Calu3 (cell line): Measurements from ENCODE around the gene ASXL1. TPM values are rescaled to one million over a fixed set of nuclear protein-coding genes. Genes with fewer than 3 reads are reported as not detected.

Experiments used
- Bru-seq: library from RNA; stranded (reverse); fragments of 400-500 nt; gene quantifications from one replicate; lab custom pipeline; 2021; lab: Mats Ljungman, UMichigan
- BruChase-seq, 2 experiments: library from RNA; stranded (reverse); fragments of 400-500 nt; gene quantifications; one replicate each; lab custom pipeline; 2021; lab: Mats Ljungman, UMichigan
- BruUV-seq: library from RNA; stranded (reverse); fragments of 400-500 nt; replicated peaks from 2 replicates; lab custom pipeline; 2021; lab: Mats Ljungman, UMichigan
- CTCF ChIA-PET: fragments of 300-600 bp; sonication (Branson Sonifier 250); formaldehyde crosslinking; loops from one replicate; lab custom pipeline; 2022; ENCODE audit warnings: antibody characterized with exemption; lab: Charles Lee
- DNase-seq: peaks from one replicate; pipeline ENCODE4 v3.0.0; 2022
- H3K27ac Mint-ChIP-seq: one replicate; pipeline ENCODE4 v1.8.0; 2022; ENCODE audit warnings: mixed read lengths; ENCODE audit not compliant: unreplicated experiment
- H3K27me3 Mint-ChIP-seq: one replicate; pipeline ENCODE4 v1.8.0; 2022; ENCODE audit warnings: mixed read lengths; ENCODE audit not compliant: unreplicated experiment
- H3K36me3 Mint-ChIP-seq: one replicate; pipeline ENCODE4 v1.8.0; 2022; ENCODE audit warnings: mild to moderate bottlenecking, moderate library complexity, mixed read lengths; ENCODE audit not compliant: insufficient read depth, unreplicated experiment
- H3K4me1 Mint-ChIP-seq: one replicate; pipeline ENCODE4 v1.8.0; 2022; ENCODE audit warnings: mild to moderate bottlenecking, low read depth, mixed read lengths; ENCODE audit not compliant: unreplicated experiment
- H3K4me3 Mint-ChIP-seq: one replicate; pipeline ENCODE4 v1.8.0; 2022; ENCODE audit warnings: mild to moderate bottlenecking, low read depth, moderate library complexity, mixed read lengths; ENCODE audit not compliant: unreplicated experiment
- H3K9me3 Mint-ChIP-seq: one replicate; pipeline ENCODE4 v1.8.0; 2022; ENCODE audit warnings: low read depth, mixed read lengths; ENCODE audit not compliant: unreplicated experiment
- intact Hi-C: fragments of 100-400 bp; cut with micrococcal nuclease; formaldehyde crosslinking; loops from one replicate; pipeline ENCODE4 v1.10.0; 2022; ENCODE audit not compliant: unreplicated experiment
- long read RNA-seq: library from polyadenylated mRNA; stranded (forward); transcript quantifications from one replicate; pipeline ENCODE4 v2.0.0, GENCODE V29; 2022
- total RNA-seq: library from RNA; stranded (reverse); gene quantifications from 2 replicates; pipeline ENCODE4 v1.2.3, GENCODE V29; 2022
- TF ChIP-seq, protein P1 (sequence below): fragments of 200-600 bp; IDR thresholded peaks from one replicate; pipeline ENCODE4 v1.8.0; 2022; ENCODE audit warnings: antibody characterized with exemption; ENCODE audit not compliant: unreplicated experiment

ASXL1 gene
- total RNA-seq (120 and 123 TPM in 2 replicates), Bru-seq, nascent RNA (percentile 96 among the genes with signal in this experiment), BruChase-seq, experiment 1, labeled RNA remaining after a 6-hour chase (percentile 93 among the genes with signal in this experiment), BruChase-seq, experiment 2, labeled RNA remaining after a 2-hour chase (percentile 96 among the genes with signal in this experiment)
- long read RNA-seq, partial matches to known transcripts = 0 of 20 reads
- long read RNA-seq, other reads (novel, unspliced or antisense) = 20 of 20 reads

DNA sequence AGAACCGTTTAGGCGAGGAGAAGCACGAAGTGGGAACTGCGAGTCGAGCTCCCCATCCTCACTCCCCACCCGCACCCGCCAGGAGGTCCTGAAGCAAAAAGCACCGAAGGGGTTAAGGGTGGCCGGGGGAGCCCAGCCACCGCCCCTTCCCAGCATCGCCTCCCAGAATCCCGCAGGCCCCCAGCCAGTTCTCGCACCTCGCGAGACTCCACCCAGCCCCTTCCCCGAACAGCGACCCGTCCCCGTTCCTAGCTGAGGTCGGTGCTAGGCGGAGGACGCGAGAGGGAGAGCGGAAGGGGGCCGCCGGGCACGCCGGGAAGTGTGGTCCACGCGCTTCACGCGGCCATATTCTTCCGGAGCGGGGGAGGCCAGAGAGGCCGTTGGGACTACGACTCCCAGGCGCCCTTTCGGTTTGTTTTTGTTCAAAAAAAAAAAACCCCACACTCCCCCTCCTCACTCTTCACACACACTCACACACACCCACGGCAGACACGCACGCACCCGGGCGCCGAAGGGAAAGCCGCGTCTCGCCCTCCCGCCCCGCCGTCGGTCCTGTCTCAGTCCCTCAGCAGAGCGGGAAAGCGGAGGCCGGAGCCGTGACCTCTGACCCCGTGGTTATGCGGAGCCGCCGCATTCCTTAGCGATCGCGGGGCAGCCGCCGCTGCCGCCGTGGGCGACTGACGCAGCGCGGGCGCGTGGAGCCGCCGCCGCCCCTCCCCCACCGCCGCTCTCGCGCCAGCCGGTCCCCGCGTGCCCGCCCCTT, at the start of gene ASXL1:
Gene ASXL1 (plus strand): TSS at position 463 of the 763 bp plus-strand sequence. CDS start 445 bp downstream, outside the sequence.
- intact Hi-C loops = loop anchor here (2.0 to 5.0 kb wide), 3 partner anchors 31 to 119 kb away; no protein-coding TSS in a partner anchor
- BruUV-seq = no TSS peak
- H3K36me3 Mint-ChIP-seq = peaks cover 31% of the 10 kb centered on the region
- H3K27me3 Mint-ChIP-seq = no peaks in the 10 kb centered on the region
- DNase-seq = peak; percentile 100
- H3K27ac Mint-ChIP-seq = peak within 1 kb of the TSS; percentile 93
- H3K9me3 Mint-ChIP-seq = no peaks in the 10 kb centered on the region
- CTCF ChIA-PET = interaction anchor here (0.8 to 2.1 kb wide), 2 partner anchors 13 to 59 kb away, joined by 4 to 7 read pairs; no protein-coding TSS in a partner anchor
- peak within 1 kb of the TSS; percentile 88 for H3K4me3 Mint-ChIP-seq
- TF ChIP-seq, protein P1, sequence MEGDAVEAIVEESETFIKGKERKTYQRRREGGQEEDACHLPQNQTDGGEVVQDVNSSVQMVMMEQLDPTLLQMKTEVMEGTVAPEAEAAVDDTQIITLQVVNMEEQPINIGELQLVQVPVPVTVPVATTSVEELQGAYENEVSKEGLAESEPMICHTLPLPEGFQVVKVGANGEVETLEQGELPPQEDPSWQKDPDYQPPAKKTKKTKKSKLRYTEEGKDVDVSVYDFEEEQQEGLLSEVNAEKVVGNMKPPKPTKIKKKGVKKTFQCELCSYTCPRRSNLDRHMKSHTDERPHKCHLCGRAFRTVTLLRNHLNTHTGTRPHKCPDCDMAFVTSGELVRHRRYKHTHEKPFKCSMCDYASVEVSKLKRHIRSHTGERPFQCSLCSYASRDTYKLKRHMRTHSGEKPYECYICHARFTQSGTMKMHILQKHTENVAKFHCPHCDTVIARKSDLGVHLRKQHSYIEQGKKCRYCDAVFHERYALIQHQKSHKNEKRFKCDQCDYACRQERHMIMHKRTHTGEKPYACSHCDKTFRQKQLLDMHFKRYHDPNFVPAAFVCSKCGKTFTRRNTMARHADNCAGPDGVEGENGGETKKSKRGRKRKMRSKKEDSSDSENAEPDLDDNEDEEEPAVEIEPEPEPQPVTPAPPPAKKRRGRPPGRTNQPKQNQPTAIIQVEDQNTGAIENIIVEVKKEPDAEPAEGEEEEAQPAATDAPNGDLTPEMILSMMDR = no peak
- peaks cover 49% of the 10 kb centered on the region for H3K4me1 Mint-ChIP-seq

DNA sequence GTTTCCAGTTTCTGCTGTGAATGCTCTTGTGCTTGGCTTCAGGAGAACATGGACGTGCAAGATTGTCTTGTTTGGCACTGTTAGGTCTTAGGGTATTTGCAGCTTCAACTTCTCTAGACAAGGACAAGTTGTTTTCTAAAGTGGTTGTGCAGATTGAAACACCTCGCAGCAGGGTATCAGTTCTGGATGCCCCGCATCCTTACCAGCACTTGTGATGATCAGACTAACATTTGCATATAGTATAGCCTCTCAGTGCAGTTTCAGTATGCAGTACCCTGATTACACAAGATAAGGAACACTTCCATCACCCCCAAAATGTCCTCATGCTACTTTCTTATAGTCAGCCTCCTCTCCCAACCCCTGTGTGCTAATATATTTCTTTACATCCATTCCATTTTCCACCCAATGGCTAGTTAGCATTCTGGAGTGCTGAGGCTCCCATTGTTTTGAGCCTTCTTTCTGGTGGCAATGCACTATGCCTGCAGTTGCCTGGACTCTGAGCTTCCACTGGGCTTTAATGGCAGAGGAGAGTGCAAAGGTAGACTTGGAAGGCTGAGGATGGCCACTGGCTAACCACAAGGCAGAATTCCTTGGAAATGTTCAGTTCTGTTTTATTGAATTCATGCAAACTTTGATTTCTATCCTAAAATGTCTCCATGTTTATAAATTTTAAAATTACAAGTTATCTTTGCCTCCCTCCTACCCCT, 45.3 kb upstream of the ASXL1 start:
- CTCF ChIA-PET = interaction anchor here (0.5 to 0.6 kb wide), 2 partner anchors 9 to 284 kb away, joined by 3 read pairs; no protein-coding TSS in a partner anchor
- intact Hi-C loops = no loop called here
- no peak for DNase-seq
- H3K4me1 Mint-ChIP-seq = peaks cover 7% of the 10 kb centered on the region
- no peaks in the 10 kb centered on the region for H3K9me3 Mint-ChIP-seq
- peaks cover 38% of the 10 kb centered on the region for H3K36me3 Mint-ChIP-seq
- no peak overlapping the region for H3K4me3 Mint-ChIP-seq
- H3K27ac Mint-ChIP-seq = no peak overlapping the region
- no TSS peak for BruUV-seq
- no peaks in the 10 kb centered on the region for H3K27me3 Mint-ChIP-seq
- TF ChIP-seq, protein P1 = no peak

DNA sequence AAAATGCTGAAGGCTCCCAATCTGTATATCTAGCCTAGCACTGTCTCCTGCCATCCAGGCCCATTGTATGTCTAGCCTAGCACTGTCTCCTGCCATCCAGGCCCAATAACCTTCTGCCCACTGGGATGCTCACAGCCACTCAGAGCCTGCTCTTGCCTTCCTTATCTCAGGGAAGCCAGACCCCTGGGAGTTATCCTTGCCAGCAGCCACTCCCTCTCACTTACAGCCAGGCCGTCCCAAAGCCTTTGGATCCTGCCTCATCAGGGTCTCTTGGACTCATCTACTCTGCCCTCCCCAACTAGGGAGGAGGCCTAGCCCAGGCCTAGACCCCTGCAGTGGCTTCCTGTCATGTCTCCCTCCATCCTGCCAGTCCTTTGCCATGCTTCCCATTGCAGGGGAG, 43.4 kb upstream of the ASXL1 start:
- intact Hi-C loops = no loop called here
- TF ChIP-seq, protein P1 = no peak
- Mint-ChIP-seq H3K4me1 (peaks cover 7% of the 10 kb centered on the region), H3K27ac (no peak overlapping the region), H3K4me3 (no peak overlapping the region), H3K27me3 (no peaks in the 10 kb centered on the region), H3K36me3 (peaks cover 47% of the 10 kb centered on the region), H3K9me3 (no peaks in the 10 kb centered on the region)
- CTCF ChIA-PET = interaction anchor here (0.6 kb wide), 1 partner anchor 154 kb away, joined by 6 read pairs; no protein-coding TSS in a partner anchor
- BruUV-seq = no TSS peak
- DNase-seq = no peak

DNA sequence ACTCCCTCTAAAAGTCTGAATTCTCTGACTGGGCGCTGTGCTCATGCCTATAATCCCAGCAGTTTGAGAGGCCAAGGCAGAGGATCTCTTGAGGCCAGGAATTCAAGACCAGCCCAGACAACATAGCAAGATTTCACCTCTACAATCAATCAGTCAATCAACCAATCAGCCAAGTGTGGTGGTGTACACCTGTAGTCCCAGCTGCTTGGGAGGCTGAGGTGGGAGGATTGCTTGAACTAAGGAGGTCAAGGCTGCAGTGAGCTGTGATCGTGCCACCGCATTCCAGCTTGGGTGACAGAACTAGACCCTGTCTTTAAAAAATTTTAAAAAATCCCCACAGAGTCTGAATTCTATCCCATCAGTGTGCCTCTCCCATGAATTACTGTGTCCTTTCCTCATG, 42.7 kb upstream of the ASXL1 start:
- Mint-ChIP-seq H3K4me3 (no peak overlapping the region), H3K27ac (no peak overlapping the region), H3K27me3 (no peaks in the 10 kb centered on the region), H3K36me3 (peaks cover 49% of the 10 kb centered on the region), H3K9me3 (no peaks in the 10 kb centered on the region), H3K4me1 (peaks cover 7% of the 10 kb centered on the region)
- no TSS peak for BruUV-seq
- TF ChIP-seq, protein P1 = no peak
- CTCF ChIA-PET = no interaction called here
- intact Hi-C loops = no loop called here
- no peak for DNase-seq
